HepG2 (cell line): ENCODE results near the gene CACNA1D. TPM values are rescaled to one million over a fixed set of nuclear protein-coding genes. Genes with fewer than 3 reads are reported as not detected.

Experiments used
- ATAC-seq: fragments of 200-7000 bp; cut with Tn5 transposase; 3 replicates; pipeline ENCODE4 v1.9.1; 2020; ENCODE audit warnings: mild to moderate bottlenecking, moderate library complexity
- BruUV-seq: library from RNA; stranded (reverse); fragments of 400-500 nt; replicated peaks from 2 replicates; lab custom pipeline; 2021; lab: Mats Ljungman, UMichigan
- CTCF ChIA-PET: fragments of 300-600 bp; formaldehyde crosslinking; extraction: SDS; loops from one replicate; lab custom pipeline; 2021; ENCODE audit warnings: low total read pairs, inconsistent platforms, low intra/inter-chr PET ratio; lab: Yijun Ruan, JAX
- POLR2A ChIA-PET: fragments of 350-600 bp; sonication (Branson Sonifier 250); formaldehyde crosslinking; loops from one replicate; lab custom pipeline; 2020; ENCODE audit warnings: antibody characterized with exemption, inconsistent platforms; lab: Yijun Ruan, JAX
- DNase-seq: peaks from one replicate; pipeline ENCODE4 v3.0.0-alpha.2; 2015; ENCODE audit warnings: low spot score
- FAIRE-seq: peaks from 3 replicates; lab custom pipeline; 2011; peaks lifted over from hg19 to GRCh38; lab: Jason Lieb, UNC
- H2AFZ ChIP-seq: one replicate; pipeline ENCODE4 v1.6.1; 2011; ENCODE audit warnings: low read length, inconsistent platforms
- H3K27ac ChIP-seq: fragments of 300-600 bp; 3 replicates; pipeline ENCODE4 v1.8.0; 2011; ENCODE audit warnings: mixed run types, mild to moderate bottlenecking, mixed read lengths, low read length, inconsistent platforms; ENCODE audit not compliant: insufficient read depth; ENCODE audit errors: extremely low read length
- H3K27me3 ChIP-seq, 2 experiments: fragments of 200-600 bp in 1 of 2; 2 replicates in 1 of 2; 3 replicates in 1 of 2; pipeline versions ENCODE4 v1.6.0 to v1.8.0; 2011; ENCODE audit warnings: low read length in 2 of 2, mild to moderate bottlenecking in 2 of 2, moderate library complexity in 2 of 2, inconsistent platforms in 1 of 2; ENCODE audit not compliant: insufficient read depth in 2 of 2, control insufficient read depth in 1 of 2
- H3K36me3 ChIP-seq, 2 experiments: fragments of 200-600 bp in 1 of 2; replicated peaks in 1 of 2; 2 replicates in 1 of 2; 3 replicates in 1 of 2; pipeline versions ENCODE4 v1.5.1 to v1.8.0; 2011; ENCODE audit warnings: low read length in 2 of 2, inconsistent platforms in 1 of 2; ENCODE audit not compliant: insufficient read depth in 2 of 2, control insufficient read depth in 1 of 2
- H3K4me1 ChIP-seq: 2 replicates; pipeline ENCODE4 v1.5.1; 2012; ENCODE audit warnings: low read length, inconsistent platforms; ENCODE audit not compliant: insufficient read depth
- H3K4me2 ChIP-seq: 2 replicates; pipeline ENCODE4 v1.6.0; 2011; ENCODE audit warnings: low read depth, low read length, inconsistent platforms
- H3K4me3 ChIP-seq, 3 experiments: fragments of 200-600 bp in 1 of 3; sonication (generic), shearing (Covaris generic) in 1 of 3; replicated peaks in 1 of 3; 2 replicates each; pipeline ENCODE4 v1.5.1; 2011 to 2016; ENCODE audit warnings: low read length in 3 of 3, inconsistent platforms in 2 of 3, low read depth in 2 of 3, mild to moderate bottlenecking in 2 of 3, control low read depth in 1 of 3, mixed read lengths in 1 of 3; ENCODE audit not compliant: insufficient read depth in 1 of 3
- H3K79me2 ChIP-seq: one replicate; pipeline ENCODE4 v1.6.1; 2011; ENCODE audit warnings: low read length, inconsistent platforms; ENCODE audit not compliant: insufficient read depth
- H3K9ac ChIP-seq: 2 replicates; pipeline ENCODE4 v1.6.0; 2011; ENCODE audit warnings: mild to moderate bottlenecking, low read depth, low read length, inconsistent platforms; ENCODE audit not compliant: insufficient read depth
- H3K9me3 ChIP-seq: 2 replicates; pipeline ENCODE4 v1.5.1; 2012; ENCODE audit warnings: mild to moderate bottlenecking, low read length
- H4K20me1 ChIP-seq: 2 replicates; pipeline ENCODE4 v1.6.0; 2011; ENCODE audit warnings: inconsistent platforms, mild to moderate bottlenecking, low read length, moderate library complexity; ENCODE audit not compliant: insufficient read depth
- ERF ChIP-seq: IDR thresholded peaks from 2 replicates; pipeline ENCODE4 v1.6.1; 2018; ENCODE audit warnings: missing biosample characterization, missing genetic modification reagents
- FOXO1 ChIP-seq: sonication (generic); formaldehyde crosslinking; IDR thresholded peaks from 2 replicates; pipeline ENCODE4 v1.4.0; 2020; ENCODE audit warnings: missing genetic modification reagents
- GTF2F1 ChIP-seq: fragments of 150-350 bp; IDR thresholded peaks from 2 replicates; pipeline ENCODE4 v1.6.1; 2014; ENCODE audit warnings: low read length
- LCORL ChIP-seq, 2 experiments: fragments of 450-650 bp in 1 of 2; sonication (generic) in 1 of 2; formaldehyde crosslinking in 1 of 2; IDR thresholded peaks; 2 replicates each; pipeline versions ENCODE4 v1.5.0 to v1.6.1; 2017 to 2020; ENCODE audit warnings: antibody characterized with exemption in 1 of 2, missing genetic modification reagents in 1 of 2
- MBNL3 ChIP-seq: fragments of 250-450 bp; sonication (Bioruptor Pico); conservative IDR thresholded peaks from 2 replicates; pipeline ENCODE4 v1.8.0; 2022; ENCODE audit warnings: mild to moderate bottlenecking, inconsistent platforms
- NBN ChIP-seq: fragments of 450-650 bp; conservative IDR thresholded peaks from 2 replicates; pipeline ENCODE4 v1.6.1; 2017
- NFIC ChIP-seq: IDR thresholded peaks from 2 replicates; pipeline ENCODE4 v1.6.1; 2012; ENCODE audit warnings: mild to moderate bottlenecking, low read length, inconsistent platforms
- PCBP2 ChIP-seq: fragments of 200-400 bp; formaldehyde crosslinking; optimal IDR thresholded peaks from 2 replicates; pipeline ENCODE3; 2018; ENCODE audit warnings: low read length, low read depth; ENCODE audit not compliant: poor library complexity, severe bottlenecking
- PHF8 ChIP-seq: sonication (generic); formaldehyde crosslinking; IDR thresholded peaks from 2 replicates; pipeline ENCODE4 v1.5.0; 2020; ENCODE audit warnings: missing genetic modification reagents
- SIN3B ChIP-seq: fragments of 150-350 bp; IDR thresholded peaks from 2 replicates; pipeline ENCODE4 v1.6.1; 2014; ENCODE audit warnings: low read length
- TBX2 ChIP-seq: sonication (generic); formaldehyde crosslinking; IDR thresholded peaks from 2 replicates; pipeline ENCODE4 v1.5.0; 2020; ENCODE audit warnings: missing genetic modification reagents, mild to moderate bottlenecking, borderline replicate concordance
- TFE3 ChIP-seq: IDR thresholded peaks from 2 replicates; pipeline ENCODE4 v1.6.1; 2016
- ZBTB21 ChIP-seq: sonication (generic); formaldehyde crosslinking; IDR thresholded peaks from 2 replicates; pipeline ENCODE4 v1.4.0; 2020; ENCODE audit warnings: missing genetic modification reagents
- ZNF205 ChIP-seq: IDR thresholded peaks from 2 replicates; pipeline ENCODE4 v1.6.1; 2018; ENCODE audit warnings: missing biosample characterization, missing genetic modification reagents
- ZNF747 ChIP-seq: sonication (generic); formaldehyde crosslinking; IDR thresholded peaks from 2 replicates; pipeline ENCODE4 v1.8.1; 2023; ENCODE audit warnings: missing genetic modification reagents, mild to moderate bottlenecking, borderline replicate concordance
- ZNF780A ChIP-seq: sonication (generic); formaldehyde crosslinking; IDR thresholded peaks from 2 replicates; pipeline ENCODE4 v1.8.0; 2022; ENCODE audit warnings: mild to moderate bottlenecking, missing genetic modification reagents, moderate library complexity
- WGBS: methylation state at CpG from one replicate; pipeline ENCODE4 v1.1.6; 2017; ENCODE audit warnings: low lambda C conversion rate; 5-methylcytosine and 5-hydroxymethylcytosine counted together
- in situ Hi-C: cut with HindIII; loops from 2 replicates; pipeline ENCODE4 v1.10.0; 2017; ENCODE audit warnings: low pct_unique_long_range_greater_than_20kb; ENCODE audit not compliant: extremely low pct_ligation_motif_present
- intact Hi-C: fragments of 100-400 bp; cut with micrococcal nuclease; formaldehyde crosslinking; loops from one replicate; pipeline ENCODE4 v1.10.0; 2022; ENCODE audit not compliant: unreplicated experiment
- polyA plus RNA-seq, 8 experiments: library from polyadenylated mRNA; depleted of rRNA in 3 of 8; stranded (reverse) in 7 of 8; unstranded in 1 of 8; fragments of >200 nt; fragmentation: Illumina TruSeq in 4 of 8; extraction: Trizol in 4 of 8; gene quantifications; 2 replicates each; pipeline versions ENCODE4 v1.2.1 to v1.2.3, GENCODE V29; 2011 to 2016; ENCODE audit warnings: low read depth in 4 of 8, missing spikeins in 1 of 8, mixed read lengths in 1 of 8; ENCODE audit not compliant: insufficient read depth in 1 of 8
- total RNA-seq, 5 experiments: library from RNA; depleted of rRNA; stranded (reverse); fragments of >200 nt; fragmentation: Illumina TruSeq; extraction: Trizol; gene quantifications; 2 replicates each; pipeline ENCODE4 v1.2.3, GENCODE V29; 2016; ENCODE audit warnings: low read depth in 1 of 5

The CACNA1D gene
- total and polyA plus RNA-seq, 2 of the 13 experiments (the other 11 are each of a cell fraction or from before 2014, with no cell fraction given), result 0.26 to 0.38 TPM

- no peak for TF ChIP-seq TFE3 (CRISPR knock-in tag)
- TF ChIP-seq ZNF205 (CRISPR knock-in tag), result no peak
- no peak for TF ChIP-seq FOXO1
Measured at GRCh38 chr3:53711387-53711786, 217.0 kb downstream of the CACNA1D start (continued).

DNA sequence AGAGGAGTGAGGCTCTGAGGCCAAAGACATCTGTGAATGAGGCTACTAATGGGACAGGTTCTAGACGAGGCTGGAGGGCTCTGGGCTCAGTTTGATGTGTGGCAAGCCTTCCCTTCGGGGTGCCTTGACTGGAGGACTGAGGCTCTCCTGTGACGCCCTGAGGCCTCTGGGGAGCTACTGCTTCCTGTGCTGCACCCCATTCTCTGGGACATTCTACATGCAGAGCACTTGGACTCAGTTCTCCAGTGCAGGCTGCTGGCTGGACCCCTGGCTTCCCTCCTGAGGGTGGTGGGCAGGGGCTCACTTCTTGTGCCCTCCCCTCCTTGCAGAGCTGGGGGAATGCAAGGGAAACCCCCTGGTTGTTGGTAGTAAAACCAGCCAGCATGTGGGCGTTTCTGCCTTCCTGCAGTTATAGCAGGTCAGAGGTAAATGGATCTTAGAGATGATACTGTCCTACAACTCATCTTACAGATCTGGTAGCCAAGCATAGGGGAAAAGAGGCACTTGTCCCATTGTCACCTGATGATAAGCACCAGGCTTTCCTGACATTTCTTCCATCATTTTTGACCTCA, 218.5 kb downstream of the CACNA1D start:
- FAIRE-seq (no peak), DNase-seq (no peak), ATAC-seq (no peak)
- BruUV-seq, result no TSS peak
- Histone ChIP-seq H3K4me2 (no peak overlapping the region), H2AFZ (no peak overlapping the region), H3K9ac (no peak overlapping the region), H3K27me3 (no peaks in the 10 kb centered on the region; a peak in 1 of 5 replicates), H3K4me1 (peaks cover 5% of the 10 kb centered on the region), H3K4me3 (no peak overlapping the region), H3K9me3 (no peaks in the 10 kb centered on the region), H3K27ac (no peak overlapping the region), H4K20me1 (no peaks in the 10 kb centered on the region), H3K36me3 (no peaks in the 10 kb centered on the region), H3K79me2 (no peaks in the 10 kb centered on the region)
- 8% methylated on average over 4 of the region's 4 CpGs for WGBS
- intact Hi-C loops (loop anchor here (5.0 kb wide), 1 partner anchor 516 kb away; no protein-coding TSS in a partner anchor), in situ Hi-C loops (loop anchor here (10.0 kb wide), 1 partner anchor 338 kb away; no protein-coding TSS in a partner anchor)
- ChIA-PET CTCF (no interaction called here), POLR2A (no interaction called here)
- TF ChIP-seq GTF2F1, result no peak
- TF ChIP-seq NBN, result no peak
- TF ChIP-seq PCBP2, result no peak
- no peak for TF ChIP-seq ZBTB21
- no peak for TF ChIP-seq ZNF747 (CRISPR knock-in tag)
- no peak for TF ChIP-seq ERF
- TF ChIP-seq LCORL (IDR thresholded peaks at IDR 0.05), result no peak
- TF ChIP-seq LCORL (CRISPR knock-in tag; IDR thresholded peaks at IDR 0.05), result no peak
- no peak for TF ChIP-seq SIN3B
- no peak for TF ChIP-seq MBNL3
- TF ChIP-seq NFIC, result no peak
- TF ChIP-seq ZNF780A, result no peak
- TF ChIP-seq PHF8 (CRISPR knock-in tag), result no peak
- TF ChIP-seq TBX2 (CRISPR knock-in tag), result no peak
